ENCODE results near the gene ZBTB8B.
"Not testable (repeated sequence)": the region's sequence is repeated elsewhere in the genome, so short reads cannot be mapped to it uniquely, and the experiment has no call there.

- not testable (repeated sequence) for TF ChIP-seq ZNF398 (tag by site-specific recombination; IDR thresholded peaks at IDR 0.05); ZNF776 (tag by site-specific recombination; IDR thresholded peaks at IDR 0.05; ENCODE audit: borderline replicate concordance)
Observed at GRCh38 chr1:32448186-32448772, 16.6 kb upstream of the ZBTB8B start.

Measured in HEK293 (cell line).